ENCODE data around the gene MAP3K7. TPM values are rescaled to one million over a fixed set of nuclear protein-coding genes. Genes with fewer than 3 reads are reported as not detected.

MAP3K7 gene
- total and polyA plus RNA-seq, 4 donors = 5.5 to 17.2 (median 11.5) TPM

DNA sequence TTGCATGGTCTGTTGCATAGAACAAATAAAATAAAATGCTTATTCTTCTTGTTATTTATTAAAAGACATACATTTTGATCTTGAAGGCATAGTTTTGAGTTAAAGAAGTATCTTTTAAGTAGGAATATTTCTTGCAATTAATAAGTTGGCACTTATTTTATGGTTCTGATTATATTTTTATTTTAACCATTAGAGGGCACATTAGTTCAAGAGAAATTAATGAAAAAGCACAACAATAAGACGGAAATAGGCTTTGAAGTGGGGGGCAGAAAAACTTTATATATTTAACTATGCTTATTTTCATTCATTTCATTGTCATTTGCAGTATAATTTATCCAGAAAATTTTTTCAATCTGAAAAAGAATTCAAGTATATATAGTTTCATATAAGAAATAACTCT, 44.2 kb upstream of the MAP3K7 start:
- no peak for DNase-seq (ENCODE audit: low spot score)
- no peak overlapping the region for H3K9ac ChIP-seq (ENCODE audit: low read depth in 1 of 2, low read length in 2 of 2)
- H3K9me3 ChIP-seq (ENCODE audit: control insufficient read depth in 4 of 4, low read length in 3 of 4) = no peaks in the 10 kb centered on the region
- TF ChIP-seq, protein P1, sequence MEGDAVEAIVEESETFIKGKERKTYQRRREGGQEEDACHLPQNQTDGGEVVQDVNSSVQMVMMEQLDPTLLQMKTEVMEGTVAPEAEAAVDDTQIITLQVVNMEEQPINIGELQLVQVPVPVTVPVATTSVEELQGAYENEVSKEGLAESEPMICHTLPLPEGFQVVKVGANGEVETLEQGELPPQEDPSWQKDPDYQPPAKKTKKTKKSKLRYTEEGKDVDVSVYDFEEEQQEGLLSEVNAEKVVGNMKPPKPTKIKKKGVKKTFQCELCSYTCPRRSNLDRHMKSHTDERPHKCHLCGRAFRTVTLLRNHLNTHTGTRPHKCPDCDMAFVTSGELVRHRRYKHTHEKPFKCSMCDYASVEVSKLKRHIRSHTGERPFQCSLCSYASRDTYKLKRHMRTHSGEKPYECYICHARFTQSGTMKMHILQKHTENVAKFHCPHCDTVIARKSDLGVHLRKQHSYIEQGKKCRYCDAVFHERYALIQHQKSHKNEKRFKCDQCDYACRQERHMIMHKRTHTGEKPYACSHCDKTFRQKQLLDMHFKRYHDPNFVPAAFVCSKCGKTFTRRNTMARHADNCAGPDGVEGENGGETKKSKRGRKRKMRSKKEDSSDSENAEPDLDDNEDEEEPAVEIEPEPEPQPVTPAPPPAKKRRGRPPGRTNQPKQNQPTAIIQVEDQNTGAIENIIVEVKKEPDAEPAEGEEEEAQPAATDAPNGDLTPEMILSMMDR (IDR thresholded peaks at IDR 0.05; ENCODE audit: low read depth, low read length, missing input control) = no peak
- TF ChIP-seq RAD21 (IDR thresholded peaks at IDR 0.05) = no peak
- TF ChIP-seq GABPA (IDR thresholded peaks at IDR 0.05 in 1 of 2, conservative IDR thresholded peaks at IDR 0.05 in 1 of 2) = no peak
- no peak for TF ChIP-seq FOXA1 (IDR thresholded peaks at IDR 0.05)
- TF ChIP-seq NR2F2 (IDR thresholded peaks at IDR 0.05) = no peak
- TF ChIP-seq RXRA (IDR thresholded peaks at IDR 0.05) = no peak
- TF ChIP-seq, protein P2, sequence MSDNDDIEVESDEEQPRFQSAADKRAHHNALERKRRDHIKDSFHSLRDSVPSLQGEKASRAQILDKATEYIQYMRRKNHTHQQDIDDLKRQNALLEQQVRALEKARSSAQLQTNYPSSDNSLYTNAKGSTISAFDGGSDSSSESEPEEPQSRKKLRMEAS (IDR thresholded peaks at IDR 0.05) = no peak
- TF ChIP-seq ATF3 (IDR thresholded peaks at IDR 0.05) = no peak
- no peak for TF ChIP-seq JUND (IDR thresholded peaks at IDR 0.05)
- no peak for TF ChIP-seq HNF4A (conservative IDR thresholded peaks at IDR 0.05)
- no peak for TF ChIP-seq TAF1 (conservative IDR thresholded peaks at IDR 0.05)
- no peak for TF ChIP-seq SP1 (IDR thresholded peaks at IDR 0.05)
- no peak for TF ChIP-seq YY1 (IDR thresholded peaks at IDR 0.05)
- TF ChIP-seq ZBTB33 (IDR thresholded peaks at IDR 0.05) = no peak
- TF ChIP-seq REST (IDR thresholded peaks at IDR 0.05) = no peak
- TF ChIP-seq HNF4G (IDR thresholded peaks at IDR 0.05) = no peak
- no peak for TF ChIP-seq FOXA2 (IDR thresholded peaks at IDR 0.05)
- no peak for TF ChIP-seq EGR1 (IDR thresholded peaks at IDR 0.05; ENCODE audit: low read depth in 2 of 2)
- H3K36me3 ChIP-seq (ENCODE audit: control insufficient read depth in 4 of 4, insufficient read depth in 3 of 4, low read depth in 1 of 4, low read length in 3 of 4) = no peaks in the 10 kb centered on the region
- no peak overlapping the region for H3K4me3 ChIP-seq (ENCODE audit: low read depth in 1 of 3, low read length in 3 of 3)
- peaks cover 0 to 5% (median 0%) of the 10 kb centered on the region in 4 donors for H3K27me3 ChIP-seq (ENCODE audit: control insufficient read depth in 4 of 4, insufficient read depth in 4 of 4, low read length in 3 of 4)
- WGBS = 23% methylated on average over 1 of the region's 1 CpG
- no peaks in the 10 kb centered on the region for H3K4me1 ChIP-seq (ENCODE audit: control insufficient read depth in 4 of 4, insufficient read depth in 4 of 4, low read length in 3 of 4)
- H3K27ac ChIP-seq (ENCODE audit: low read depth in 1 of 2, low read length in 2 of 2) = no peak overlapping the region

All from liver (tissue), 9 donors.